ENCODE results near the gene CRX.
"Not testable (repeated sequence)": the region's sequence is repeated elsewhere in the genome, so short reads cannot be mapped to it uniquely, and the experiment has no call there.

CRX gene

GRCh38 chr19:47821460-47822020, at the start of gene CRX:
Gene CRX, plus strand, starts transcription at chr19:47821937. Its CDS starts 12,507 bp downstream, at chr19:47834444.
- no peak for FAIRE-seq
- DNase-seq (ENCODE audit: insufficient read length, low spot score): no peak

GRCh38 chr19:47776568-47776967, 45.2 kb upstream of the CRX start:
- no peak for DNase-seq (ENCODE audit: insufficient read length, low spot score)
- no peak for FAIRE-seq

GRCh38 chr19:47777245-47778048, 44.3 kb upstream of the CRX start:
- DNase-seq (ENCODE audit: insufficient read length, low spot score); FAIRE-seq: not testable (repeated sequence)

GRCh38 chr19:47778049-47778953, 43.4 kb upstream of the CRX start, which contains the start of gene SELENOW:
Gene SELENOW, plus strand, starts transcription at chr19:47778703. Its CDS starts 83 bp downstream, at chr19:47778786.
- peak; percentile 88 for DNase-seq (ENCODE audit: insufficient read length, low spot score)
- FAIRE-seq: peak; percentile 33

GRCh38 chr19:47778954-47779351, 42.8 kb upstream of the CRX start:
- FAIRE-seq (no peak), DNase-seq (ENCODE audit: insufficient read length, low spot score) (no peak)

- DNase-seq (ENCODE audit: insufficient read length, low spot score): no peak
- FAIRE-seq: no peak
Observed at GRCh38 chr19:47779524-47780214, 42.1 kb upstream of the CRX start.

- FAIRE-seq: no peak
- DNase-seq (ENCODE audit: insufficient read length, low spot score): no peak
Observed at GRCh38 chr19:47780215-47780551, 41.6 kb upstream of the CRX start.

GRCh38 chr19:47781590-47782262, 40.0 kb upstream of the CRX start:
- DNase-seq (ENCODE audit: insufficient read length, low spot score): no peak
- peak; percentile 62 for FAIRE-seq

GRCh38 chr19:47786566-47786965, 35.2 kb upstream of the CRX start:
- no peak for FAIRE-seq
- no peak for DNase-seq (ENCODE audit: insufficient read length, low spot score)

GRCh38 chr19:47787307-47787706, 34.4 kb upstream of the CRX start:
- not testable (repeated sequence) for DNase-seq (ENCODE audit: insufficient read length, low spot score); FAIRE-seq

GRCh38 chr19:47789811-47790210, 31.9 kb upstream of the CRX start:
- not testable (repeated sequence) for DNase-seq (ENCODE audit: insufficient read length, low spot score); FAIRE-seq

GRCh38 chr19:47790398-47790814, 31.3 kb upstream of the CRX start:
- DNase-seq (ENCODE audit: insufficient read length, low spot score): peak; percentile 85
- FAIRE-seq: peak; percentile 36

- FAIRE-seq: no peak
- DNase-seq (ENCODE audit: insufficient read length, low spot score): no peak
Observed at GRCh38 chr19:47792616-47793015, 29.1 kb upstream of the CRX start.

- FAIRE-seq: no peak
- no peak for DNase-seq (ENCODE audit: insufficient read length, low spot score)
Observed at GRCh38 chr19:47794526-47794925, 27.2 kb upstream of the CRX start.

- DNase-seq (ENCODE audit: insufficient read length, low spot score) (no peak), FAIRE-seq (no peak)
Observed at GRCh38 chr19:47796785-47797184, 25.0 kb upstream of the CRX start.

GRCh38 chr19:47797996-47798903, 23.5 kb upstream of the CRX start:
- FAIRE-seq (no peak), DNase-seq (ENCODE audit: insufficient read length, low spot score) (no peak)

- DNase-seq (ENCODE audit: insufficient read length, low spot score) (no peak), FAIRE-seq (no peak)
Observed at GRCh38 chr19:47798904-47799266, 22.9 kb upstream of the CRX start.

- no peak for DNase-seq (ENCODE audit: insufficient read length, low spot score)
- FAIRE-seq: no peak
Observed at GRCh38 chr19:47801270-47801669, 20.5 kb upstream of the CRX start.

GRCh38 chr19:47802521-47803043, 19.2 kb upstream of the CRX start:
- no peak for DNase-seq (ENCODE audit: insufficient read length, low spot score)
- no peak for FAIRE-seq

Measured in HTR-8/SVneo (cell line).